ENCODE measurements around the gene CDH23.

Gene CDH23

DNA sequence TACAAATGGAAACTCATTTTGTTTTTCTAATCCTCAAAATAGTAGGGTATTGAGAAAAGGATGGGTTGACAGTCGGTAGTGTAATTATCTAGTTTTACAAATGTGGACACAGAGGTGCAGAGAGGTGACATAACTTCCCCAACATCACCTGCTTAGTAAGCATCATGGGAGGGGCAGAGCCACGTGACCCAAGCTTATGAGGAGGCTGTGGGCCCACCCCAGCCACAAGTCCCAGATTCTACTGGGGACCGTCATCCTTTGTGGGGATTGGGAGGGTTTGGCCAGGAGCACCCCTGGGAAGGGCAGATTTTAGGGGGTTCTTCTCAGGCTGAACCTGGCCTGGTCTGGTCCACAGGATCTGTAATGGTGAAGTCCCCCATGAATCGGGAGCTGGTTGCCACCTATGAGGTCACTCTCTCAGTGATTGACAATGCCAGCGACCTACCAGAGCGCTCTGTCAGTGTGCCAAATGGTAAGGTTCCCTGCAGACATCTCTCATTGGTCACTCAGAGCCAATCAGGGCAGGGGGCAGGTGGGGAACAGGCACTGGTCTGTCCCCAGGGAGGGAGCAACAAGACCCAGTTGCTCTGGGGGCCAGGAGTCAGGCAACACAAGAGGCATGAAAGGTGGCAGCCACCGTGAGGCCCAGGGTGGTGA is 400.2 kb downstream of the CDH23 start:
- no peak overlapping the region for H3K4me3 ChIP-seq (ENCODE audit: low read depth, low read length)
- no peak for DNase-seq (ENCODE audit: low read depth)

- no peak overlapping the region for H3K4me3 ChIP-seq (ENCODE audit: low read depth, low read length)
- DNase-seq (ENCODE audit: low read depth) = no peak
Measured at GRCh38 chr10:71797533-71798307, 401.0 kb downstream of the CDH23 start.

- no peak for DNase-seq (ENCODE audit: low read depth)
Measured at GRCh38 chr10:71798308-71798624, 401.5 kb downstream of the CDH23 start.

DNA sequence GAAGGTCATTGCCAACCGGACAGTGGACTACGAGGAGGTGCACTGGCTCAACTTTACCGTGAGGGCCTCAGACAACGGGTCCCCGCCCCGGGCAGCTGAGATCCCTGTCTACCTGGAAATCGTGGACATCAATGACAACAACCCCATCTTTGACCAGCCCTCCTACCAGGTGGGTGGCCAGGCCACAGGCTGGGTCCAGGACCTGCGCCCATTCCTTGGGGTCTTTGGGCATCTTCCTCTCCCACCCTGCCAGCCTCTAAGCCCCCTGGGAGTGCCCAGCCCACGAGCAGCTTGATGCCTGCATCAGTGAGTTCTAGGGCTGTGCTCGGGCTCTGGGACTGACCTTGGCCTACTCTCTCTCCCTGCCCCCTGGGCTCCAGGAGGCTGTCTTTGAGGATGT is 402.4 kb downstream of the CDH23 start:
- no peak for DNase-seq (ENCODE audit: low read depth)

More at GRCh38 chr10:71798308-71798624, 401.5 kb downstream of the CDH23 start:
- no peak overlapping the region for H3K4me3 ChIP-seq (ENCODE audit: low read depth, low read length)

DNA sequence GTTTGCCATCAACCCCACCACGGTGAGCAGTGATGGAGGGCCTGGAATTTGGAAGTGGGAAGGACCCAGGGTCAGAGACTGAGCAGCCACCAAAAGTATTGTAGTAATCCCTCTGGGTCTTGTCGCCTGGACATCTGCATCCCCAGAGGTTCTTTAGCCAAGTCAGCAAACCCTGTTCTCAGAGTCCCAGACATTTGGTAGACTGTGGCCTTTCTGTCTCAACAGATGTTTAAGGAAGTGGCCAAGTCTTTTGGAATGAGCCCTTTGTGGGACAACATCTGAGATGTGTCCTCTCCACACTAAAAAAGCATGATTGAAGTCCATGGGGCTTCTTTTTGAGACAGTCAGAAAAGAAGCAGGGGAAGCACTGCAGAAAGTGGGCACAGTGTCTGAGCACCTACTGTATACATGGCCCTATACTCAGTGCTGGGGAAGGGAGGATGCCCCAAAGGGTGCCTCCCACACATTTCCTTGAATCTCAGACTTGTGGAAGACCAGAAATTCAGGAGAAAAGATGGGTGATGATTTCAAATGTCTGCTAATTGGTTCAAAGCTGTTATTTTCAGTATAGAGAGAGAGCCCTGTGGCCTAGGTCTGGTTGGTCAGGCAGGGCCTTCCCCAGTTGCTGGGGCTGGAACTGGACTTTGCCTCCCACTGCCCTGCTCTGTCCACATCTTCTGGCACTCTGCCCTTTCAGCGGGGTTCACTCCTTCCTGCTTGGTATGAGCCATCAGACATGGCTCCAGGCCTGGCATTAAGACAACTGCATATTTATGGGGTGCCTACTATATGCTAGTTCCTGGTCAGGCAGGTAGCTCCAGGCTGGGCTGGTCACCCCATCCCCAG is 403.1 kb downstream of the CDH23 start:
- no peak for DNase-seq (ENCODE audit: low read depth)
- H3K4me3 ChIP-seq (ENCODE audit: low read depth, low read length) = no peak overlapping the region

More for the DNA sequence above, 402.4 kb downstream of the CDH23 start:
- H3K4me3 ChIP-seq (ENCODE audit: low read depth, low read length) = no peak overlapping the region

DNA sequence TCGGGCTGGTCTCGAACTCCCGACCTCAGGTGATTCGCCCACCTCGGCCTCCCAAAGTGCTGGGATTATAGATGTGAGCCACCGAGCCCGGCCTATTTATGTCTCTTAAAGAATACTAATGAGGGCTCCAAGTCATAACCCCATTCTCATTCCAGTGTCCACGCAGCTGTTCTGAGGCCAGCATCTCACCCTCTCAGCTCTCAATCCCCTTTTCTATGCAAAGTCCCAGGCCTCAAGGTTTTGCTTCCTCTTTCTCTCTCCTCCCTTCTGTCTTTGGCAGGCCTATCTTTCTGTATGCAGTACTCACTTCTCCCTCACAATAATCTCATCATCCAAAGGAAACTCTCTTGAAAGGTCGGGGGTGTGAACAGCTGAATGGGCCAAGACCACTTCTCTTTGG is 404.6 kb downstream of the CDH23 start:
- DNase-seq (ENCODE audit: low read depth) = no peak
- H3K4me3 ChIP-seq (ENCODE audit: low read depth, low read length) = no peak overlapping the region

- no peak for DNase-seq (ENCODE audit: low read depth)
- H3K4me3 ChIP-seq (ENCODE audit: low read depth, low read length) = no peak overlapping the region
Measured at GRCh38 chr10:71802235-71802634, 405.5 kb downstream of the CDH23 start.

GRCh38 chr10:71802715-71803488 is 406.2 kb downstream of the CDH23 start:
- no peak overlapping the region for H3K4me3 ChIP-seq (ENCODE audit: low read depth, low read length)
- no peak for DNase-seq (ENCODE audit: low read depth)

DNA sequence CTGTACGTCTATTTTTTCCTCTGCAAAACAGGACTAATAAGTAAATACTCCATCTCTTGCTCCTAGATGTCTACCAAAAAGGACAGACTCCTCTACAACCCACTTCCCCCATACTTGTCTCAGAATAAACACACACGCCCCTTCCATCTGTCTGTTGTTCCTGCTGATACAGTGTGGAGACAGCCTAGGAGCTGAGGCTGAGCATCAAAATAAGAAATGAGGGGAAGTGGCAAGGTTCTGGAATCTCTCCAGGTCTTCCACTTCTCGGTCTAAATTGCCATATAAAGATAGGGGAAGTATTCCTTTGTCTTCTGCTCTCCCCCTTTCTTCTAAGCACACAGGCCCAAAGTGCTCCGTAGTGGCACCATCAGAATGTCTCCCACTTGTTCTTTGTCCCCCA is 407.4 kb downstream of the CDH23 start:
- H3K4me3 ChIP-seq (ENCODE audit: low read depth, low read length) = no peak overlapping the region
- no peak for DNase-seq (ENCODE audit: low read depth)

DNA sequence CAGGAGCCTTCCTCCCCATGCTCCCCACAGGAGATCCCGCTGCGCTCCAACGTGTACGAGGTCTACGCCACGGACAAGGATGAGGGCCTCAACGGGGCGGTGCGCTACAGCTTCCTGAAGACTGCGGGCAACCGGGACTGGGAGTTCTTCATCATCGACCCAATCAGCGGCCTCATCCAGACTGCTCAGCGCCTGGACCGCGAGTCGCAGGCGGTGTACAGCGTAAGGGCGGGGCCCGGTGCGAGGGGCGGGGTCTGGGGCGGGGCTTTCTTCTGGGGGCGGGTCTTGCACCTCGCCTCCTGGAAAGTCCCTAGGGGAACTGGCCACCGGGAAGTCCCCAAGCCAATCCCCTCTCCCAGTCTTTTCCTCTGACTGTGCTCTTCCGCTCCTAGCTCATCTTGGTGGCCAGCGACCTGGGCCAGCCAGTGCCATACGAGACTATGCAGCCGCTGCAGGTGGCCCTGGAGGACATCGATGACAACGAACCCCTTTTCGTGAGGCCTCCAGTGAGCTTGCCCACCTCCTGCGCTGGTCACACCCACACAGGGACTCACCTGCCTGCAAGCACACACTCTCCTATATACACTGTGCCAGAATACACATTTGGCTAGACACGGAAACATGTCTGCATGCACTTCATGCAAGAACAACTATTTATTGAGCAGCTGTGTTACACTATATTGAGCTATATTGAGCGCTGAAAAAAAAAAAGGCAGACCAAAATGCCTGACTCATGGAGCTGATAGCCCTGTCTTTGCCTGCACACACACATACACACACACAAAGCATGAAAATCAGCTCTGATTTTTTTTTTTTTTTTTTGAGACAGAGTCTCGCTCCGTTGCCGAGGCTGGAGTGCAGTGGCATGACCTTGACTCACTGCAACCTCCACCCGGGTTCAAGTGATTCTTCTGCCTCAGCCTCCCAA is 409.3 kb downstream of the CDH23 start:
- DNase-seq (ENCODE audit: low read depth) = no peak
- H3K4me3 ChIP-seq (ENCODE audit: low read depth, low read length) = no peak overlapping the region

DNA sequence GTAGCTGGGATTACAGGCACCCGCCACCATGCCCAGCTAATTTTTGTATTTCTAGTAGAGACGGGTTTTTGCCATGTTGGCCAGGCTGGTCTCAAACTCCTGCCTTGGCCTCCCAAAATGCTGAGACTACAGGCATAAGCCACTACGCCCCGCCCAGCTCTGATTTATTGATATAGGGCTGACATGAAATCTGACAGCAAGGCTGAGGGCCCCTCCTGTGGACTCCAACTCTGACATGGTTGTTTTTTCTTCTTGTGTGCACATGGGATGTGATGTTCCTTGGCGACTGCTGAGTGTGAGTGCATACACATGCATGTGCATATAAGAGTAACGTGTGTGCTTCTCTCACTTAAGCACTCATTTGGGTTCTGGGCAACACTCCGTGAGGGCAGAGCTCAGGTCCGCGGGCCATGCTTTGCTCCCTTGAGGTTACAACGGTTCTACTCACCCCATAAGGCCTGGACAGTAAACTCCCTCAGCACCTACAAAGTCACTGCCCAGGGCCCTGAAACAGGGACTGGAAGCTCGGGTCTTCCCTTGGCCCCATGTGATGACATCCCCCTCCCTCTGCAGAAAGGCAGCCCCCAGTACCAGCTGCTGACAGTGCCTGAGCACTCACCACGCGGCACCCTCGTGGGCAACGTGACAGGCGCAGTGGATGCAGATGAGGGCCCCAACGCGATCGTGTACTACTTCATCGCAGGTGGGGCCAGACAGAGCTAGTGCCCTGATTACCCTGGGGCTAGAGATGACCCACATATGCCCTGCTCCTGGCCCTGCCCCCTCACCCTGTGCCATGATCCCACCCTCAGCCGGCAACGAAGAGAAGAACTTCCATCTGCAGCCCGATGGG is 410.2 kb downstream of the CDH23 start:
- DNase-seq (ENCODE audit: low read depth) = no peak
- H3K4me3 ChIP-seq (ENCODE audit: low read depth, low read length) = no peak overlapping the region

DNA sequence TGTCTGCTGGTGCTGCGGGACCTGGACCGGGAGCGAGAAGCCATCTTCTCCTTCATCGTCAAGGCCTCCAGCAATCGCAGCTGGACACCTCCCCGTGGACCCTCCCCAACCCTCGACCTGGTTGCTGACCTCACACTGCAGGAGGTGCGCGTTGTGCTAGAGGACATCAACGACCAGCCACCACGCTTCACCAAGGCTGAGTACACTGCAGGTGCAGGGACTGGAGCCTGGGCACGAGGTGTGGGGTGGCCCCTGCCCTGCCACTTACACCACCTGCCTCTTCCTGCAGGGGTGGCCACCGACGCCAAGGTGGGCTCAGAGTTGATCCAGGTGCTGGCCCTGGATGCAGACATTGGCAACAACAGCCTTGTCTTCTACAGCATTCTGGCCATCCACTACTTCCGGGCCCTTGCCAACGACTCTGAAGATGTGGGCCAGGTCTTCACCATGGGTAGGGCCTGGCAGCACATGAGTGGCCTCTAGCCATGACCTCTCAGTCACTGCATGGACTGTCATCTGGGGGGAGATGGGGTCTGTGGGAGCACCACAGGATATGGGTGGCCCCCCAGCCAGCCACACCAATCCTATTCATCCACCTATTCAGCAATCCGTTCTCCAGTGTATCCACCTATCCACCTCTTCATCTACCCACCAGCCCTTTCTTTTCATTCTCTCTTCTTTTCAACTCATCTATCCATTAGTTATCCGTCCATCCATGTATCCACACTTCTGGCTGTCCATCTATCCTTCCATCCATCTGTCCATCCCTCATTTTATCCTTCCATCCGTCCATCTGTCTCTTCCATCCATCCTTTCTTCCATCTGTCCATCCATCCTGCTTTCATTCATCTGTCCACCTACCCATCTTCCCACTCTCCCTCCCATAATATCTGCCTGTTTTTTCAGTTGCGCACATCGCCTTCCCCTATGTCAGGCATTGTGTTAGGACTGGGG is 411.1 kb downstream of the CDH23 start:
- DNase-seq (ENCODE audit: low read depth) = no peak
- no peak overlapping the region for H3K4me3 ChIP-seq (ENCODE audit: low read depth, low read length)

DNA sequence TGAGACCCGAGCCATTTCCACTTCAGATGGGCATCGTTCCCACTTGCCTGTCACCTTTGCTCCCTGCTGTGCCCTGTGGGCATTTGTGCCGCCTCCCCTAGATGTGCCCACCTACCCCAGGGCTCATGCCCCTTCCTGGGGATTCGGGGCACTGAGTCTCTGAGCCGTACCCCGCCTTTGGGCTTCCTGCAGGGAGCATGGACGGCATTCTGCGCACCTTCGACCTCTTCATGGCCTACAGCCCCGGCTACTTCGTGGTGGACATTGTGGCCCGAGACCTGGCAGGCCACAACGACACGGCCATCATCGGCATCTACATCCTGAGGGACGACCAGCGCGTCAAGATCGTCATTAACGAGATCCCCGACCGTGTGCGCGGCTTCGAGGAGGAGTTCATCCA is 412.9 kb downstream of the CDH23 start:
- H3K4me3 ChIP-seq (ENCODE audit: low read depth, low read length) = no peak overlapping the region
- DNase-seq (ENCODE audit: low read depth) = no peak

- DNase-seq (ENCODE audit: low read depth) = no peak
- H3K4me3 ChIP-seq (ENCODE audit: low read depth, low read length) = no peak overlapping the region
Measured at GRCh38 chr10:71810048-71810750, 413.5 kb downstream of the CDH23 start.

- no peak for DNase-seq (ENCODE audit: low read depth)
- no peak overlapping the region for H3K4me3 ChIP-seq (ENCODE audit: low read depth, low read length)
Measured at GRCh38 chr10:71811351-71811750, 414.6 kb downstream of the CDH23 start.

Data from skeletal muscle cell (primary cell).